GM10847 (cell line): ENCODE data around the gene MYH10.

Experiments
- POLR2A ChIP-seq: IDR thresholded peaks from 2 replicates; pipeline ENCODE4 v1.6.1; 2011; ENCODE audit not compliant: insufficient read length; ENCODE audit errors: extremely low read depth

MYH10 gene

GRCh38 chr17:8654822-8655221, 24.3 kb upstream of the MYH10 start:
- TF ChIP-seq POLR2A = no peak

DNA sequence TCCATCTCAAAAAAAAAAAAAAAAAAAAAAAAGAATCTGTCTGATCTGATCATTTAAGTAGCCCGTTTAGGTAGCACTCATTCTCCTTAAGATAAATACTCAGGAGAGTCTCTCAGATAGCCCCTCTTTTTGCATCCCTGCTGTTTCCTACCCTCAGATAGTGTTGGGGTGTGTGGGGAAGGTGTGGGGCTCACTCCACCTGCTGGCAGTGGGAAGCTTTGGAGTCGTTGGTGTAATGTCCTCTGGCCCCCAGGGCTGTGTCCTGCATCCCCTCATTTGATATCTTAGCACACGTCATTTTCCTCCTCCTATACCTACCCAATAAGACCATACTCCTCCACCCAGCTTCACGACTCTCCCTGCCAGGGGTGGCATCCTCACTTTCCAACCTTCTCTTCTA, 20.5 kb upstream of the MYH10 start:
- TF ChIP-seq POLR2A = no peak

GRCh38 chr17:8650119-8650499, 19.6 kb upstream of the MYH10 start:
- no peak for TF ChIP-seq POLR2A

- TF ChIP-seq POLR2A = no peak
These were observed 18.9 kb upstream of the MYH10 start for GRCh38 chr17:8649157-8650118.

DNA sequence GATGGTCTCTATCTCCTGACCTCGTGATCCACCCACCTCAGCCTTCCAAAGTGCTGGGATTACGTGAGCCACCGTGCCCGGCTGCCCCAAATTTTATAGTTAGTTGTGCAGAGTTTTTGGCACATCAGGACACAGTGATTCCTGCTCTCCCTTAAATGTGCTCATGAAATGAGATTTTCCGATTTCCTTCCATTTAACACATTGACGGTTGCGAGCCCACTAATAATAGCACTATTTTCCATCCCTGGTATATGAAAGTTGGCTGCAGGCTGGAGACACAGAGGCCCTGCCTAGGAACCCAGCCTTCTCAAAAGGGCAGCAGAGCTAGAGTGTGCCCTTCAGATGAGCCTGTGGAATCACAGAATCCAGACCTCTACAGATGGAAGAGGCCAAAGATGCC, 17.4 kb upstream of the MYH10 start:
- no peak for TF ChIP-seq POLR2A

DNA sequence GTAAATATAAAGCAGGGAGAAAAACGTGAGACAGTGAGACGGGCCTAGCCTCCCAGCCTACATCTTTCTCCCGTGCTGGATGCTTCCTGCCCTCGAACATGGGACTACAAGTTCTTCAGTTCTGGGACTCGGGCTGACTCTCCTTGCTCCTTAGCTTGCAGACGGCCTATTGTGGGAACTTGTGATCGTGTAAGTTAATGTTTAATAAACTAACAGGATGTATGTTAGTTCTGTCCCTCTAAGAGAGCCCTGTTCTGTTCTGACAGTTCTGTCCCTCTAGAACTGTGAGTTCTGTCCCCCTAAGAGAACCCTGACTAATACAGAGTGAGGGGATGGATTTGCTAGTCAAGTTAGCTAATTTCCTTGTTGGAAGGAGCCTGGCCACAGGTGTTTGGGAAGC, 16.7 kb upstream of the MYH10 start:
- no peak for TF ChIP-seq POLR2A

- TF ChIP-seq POLR2A = no peak
These were observed 14.0 kb upstream of the MYH10 start for GRCh38 chr17:8644507-8644902.

DNA sequence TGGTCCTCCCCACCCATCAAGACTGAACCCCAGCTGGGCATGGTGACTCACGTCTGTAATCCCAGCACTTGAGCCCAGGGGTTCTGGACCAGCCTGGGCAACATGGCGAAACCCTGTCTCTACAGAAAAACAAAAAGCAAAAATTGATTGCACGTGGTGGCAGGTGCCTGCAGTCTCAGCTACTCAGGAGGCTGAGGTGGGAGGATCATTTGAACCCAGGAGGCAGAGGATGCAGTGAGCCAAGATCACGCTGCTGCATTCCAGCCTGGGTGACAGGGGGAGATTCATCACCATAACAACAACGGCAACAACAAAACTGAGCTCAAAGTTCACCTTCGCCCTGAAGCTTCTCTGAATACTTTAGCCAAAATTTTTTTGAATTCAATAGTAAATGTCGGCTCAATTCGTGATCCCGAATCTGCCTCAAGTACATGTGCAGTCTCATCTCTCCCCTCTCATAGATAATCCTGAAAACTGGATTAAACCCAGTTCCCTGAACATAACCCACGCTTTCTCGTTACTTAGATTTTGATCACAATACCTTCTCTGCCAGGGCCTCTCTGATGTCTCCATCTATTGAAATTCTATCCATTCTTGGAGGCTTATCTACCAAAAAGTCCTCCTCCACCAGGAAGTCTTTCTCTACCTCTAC, 13.5 kb upstream of the MYH10 start:
- TF ChIP-seq POLR2A = no peak

GRCh38 chr17:8639709-8640108, 9.2 kb upstream of the MYH10 start:
- no peak for TF ChIP-seq POLR2A

DNA sequence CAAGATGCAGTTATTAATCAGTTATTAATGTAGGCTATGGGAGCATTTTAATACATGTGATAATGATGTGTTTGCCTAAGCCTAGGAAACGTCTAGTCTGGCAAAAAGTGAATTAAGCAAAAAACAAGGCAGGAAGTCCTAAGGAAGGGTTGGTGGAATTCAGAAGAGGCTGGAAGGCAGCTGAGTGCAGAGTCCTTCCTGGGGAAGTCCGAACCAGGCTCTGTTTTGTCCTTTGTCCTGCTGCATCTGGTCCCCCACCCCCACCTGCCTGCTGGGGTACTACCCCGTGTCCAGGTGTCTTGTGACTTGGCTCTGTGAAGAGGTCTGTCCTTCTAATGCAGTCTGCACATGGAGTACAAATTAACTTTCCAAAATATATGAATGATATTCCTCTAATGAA, 1.5 kb upstream of the MYH10 start:
- TF ChIP-seq POLR2A = no peak

- no peak for TF ChIP-seq POLR2A
These were observed 991 bp upstream of the MYH10 start for GRCh38 chr17:8631554-8631877.

DNA sequence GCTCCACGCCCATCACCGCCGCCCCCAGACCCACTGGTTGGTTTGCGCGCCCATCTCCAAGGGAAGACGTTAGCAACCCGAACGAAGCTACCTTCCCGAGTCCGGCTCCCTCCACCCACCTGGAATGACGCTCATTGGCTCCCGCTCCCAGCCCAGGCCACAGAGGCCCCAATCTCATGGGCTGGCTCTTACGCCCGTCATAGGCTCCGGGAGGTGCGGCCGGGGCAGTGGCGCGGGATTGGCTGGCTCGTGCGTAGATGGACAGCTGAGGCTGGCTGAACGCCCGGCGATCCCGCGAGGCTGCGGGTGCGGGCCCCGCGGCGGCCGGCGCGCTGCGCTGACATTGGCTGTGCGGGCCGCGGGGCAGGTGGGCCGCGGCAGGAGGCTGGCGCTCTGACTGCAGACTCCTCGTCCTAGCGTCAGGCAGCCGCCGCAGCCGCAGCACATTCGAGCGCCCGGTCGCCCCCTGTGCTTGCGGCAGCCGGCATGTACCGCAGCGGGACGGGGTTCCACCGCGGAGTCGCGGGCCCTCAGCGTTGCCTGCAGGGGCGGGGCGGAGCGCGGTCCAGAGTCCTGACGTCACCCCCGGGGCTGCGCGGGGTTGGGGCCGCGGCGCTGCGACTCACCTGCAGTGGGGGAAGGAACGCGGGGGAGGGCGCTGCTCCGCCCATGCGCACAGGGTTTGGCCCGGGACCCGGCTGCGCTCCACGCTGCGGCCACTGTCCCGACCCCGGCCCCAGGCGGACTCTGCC, 453 bp upstream of the MYH10 start:
- no peak for TF ChIP-seq POLR2A

DNA sequence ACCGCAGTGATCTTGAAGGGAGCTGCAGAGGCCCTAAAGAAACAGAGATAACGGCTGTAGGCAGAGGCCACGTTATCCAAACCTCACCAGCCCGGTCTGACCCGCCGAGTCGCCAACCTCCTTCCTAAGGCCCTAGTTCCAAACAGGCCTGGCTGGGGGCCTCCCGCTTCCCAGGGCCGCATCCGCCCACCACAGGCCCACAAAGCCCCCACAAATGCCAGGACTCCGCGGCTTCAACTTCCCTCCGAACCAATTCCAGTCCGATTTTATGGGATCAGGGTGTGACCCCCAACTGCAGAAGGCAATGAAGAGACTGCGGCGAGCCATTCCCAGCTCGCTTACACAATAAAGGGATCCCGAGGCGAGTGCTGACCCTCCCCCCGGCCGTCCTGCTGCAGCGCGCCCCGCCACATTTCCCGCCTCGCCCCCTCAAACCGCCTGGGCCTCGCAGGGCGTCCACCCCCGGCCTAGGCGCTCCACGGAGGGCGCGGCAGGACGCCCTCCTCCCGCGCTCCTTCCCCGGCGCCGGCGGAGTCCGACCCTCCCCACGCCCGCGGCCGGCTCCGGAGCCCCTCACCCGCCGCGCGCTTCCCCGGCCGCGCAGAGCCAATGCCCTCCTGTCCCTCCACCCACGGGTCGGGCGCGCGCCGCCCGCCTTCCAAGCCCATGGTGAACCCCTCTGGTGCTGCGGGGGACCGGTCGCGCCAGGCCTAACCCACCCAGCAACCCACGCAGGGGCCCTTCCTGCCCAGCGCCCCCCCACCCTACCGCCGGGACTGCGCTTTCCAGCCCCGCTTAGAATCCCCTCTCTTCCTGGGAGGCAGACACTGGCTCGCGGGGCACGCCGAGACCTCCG, 926 bp downstream of the MYH10 start:
- no peak for TF ChIP-seq POLR2A

- TF ChIP-seq POLR2A = no peak
These were observed 1.8 kb downstream of the MYH10 start for GRCh38 chr17:8628609-8629169.

DNA sequence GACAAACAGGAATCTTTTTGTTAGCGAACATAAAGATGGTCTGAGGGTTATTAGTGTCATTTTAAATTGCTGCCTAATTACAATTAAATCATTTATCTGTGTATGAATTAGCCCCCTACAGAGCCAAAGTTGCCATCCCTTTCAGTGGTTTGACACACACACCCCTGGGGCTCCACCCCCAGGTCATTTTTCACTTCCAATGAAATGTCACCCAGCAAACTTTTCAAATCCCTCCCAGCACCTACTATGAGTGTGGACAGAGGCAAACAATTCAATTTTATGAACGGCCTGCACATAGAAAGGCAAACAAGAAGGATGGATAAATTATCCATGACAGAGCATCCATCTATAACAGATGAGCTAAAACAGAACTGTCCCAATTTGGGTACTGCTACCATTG, 2.4 kb downstream of the MYH10 start:
- no peak for TF ChIP-seq POLR2A
